Astrocyte of the spinal cord (primary cell): ENCODE results near the gene CTDSP1.

ENCODE experiments used
- DNase-seq: peaks from one replicate; pipeline ENCODE4 v3.0.0; 2011; ENCODE audit warnings: low read depth, low spot score
- H3K4me3 ChIP-seq: 2 replicates; pipeline ENCODE4 v1.5.1; 2011; ENCODE audit warnings: low read depth, mild to moderate bottlenecking, low read length, moderate library complexity
- CTCF ChIP-seq: IDR thresholded peaks from 2 replicates; pipeline ENCODE4 v1.5.1; 2012; ENCODE audit warnings: low read depth, mild to moderate bottlenecking, low read length, inconsistent platforms
- in situ Hi-C: cut with HindIII; loops from 2 replicates; pipeline ENCODE4 v1.10.0; 2017; ENCODE audit warnings: low sequenced_read_pairs

CTDSP1 gene

GRCh38 chr2:218438596-218438995, 38.9 kb downstream of the CTDSP1 start:
- no peak overlapping the region for H3K4me3 ChIP-seq
- TF ChIP-seq CTCF = no peak
- in situ Hi-C loops = no loop called here
- DNase-seq = no peak

GRCh38 chr2:218444692-218445357, 45.2 kb downstream of the CTDSP1 start:
- H3K4me3 ChIP-seq = no peak overlapping the region
- no peak for TF ChIP-seq CTCF
- in situ Hi-C loops = no loop called here
- no peak for DNase-seq

- in situ Hi-C loops = no loop called here
- H3K4me3 ChIP-seq = no peak overlapping the region
- DNase-seq = no peak
- TF ChIP-seq CTCF = no peak
Measured at GRCh38 chr2:218445602-218446001, 45.9 kb downstream of the CTDSP1 start.

GRCh38 chr2:218446547-218446946, 46.9 kb downstream of the CTDSP1 start:
- no peak for DNase-seq
- no peak overlapping the region for H3K4me3 ChIP-seq
- no peak for TF ChIP-seq CTCF
- in situ Hi-C loops = no loop called here

- TF ChIP-seq CTCF = no peak
- in situ Hi-C loops = no loop called here
- no peak for DNase-seq
Measured at GRCh38 chr2:218447072-218447471, 47.4 kb downstream of the CTDSP1 start.

GRCh38 chr2:218448934-218449333, 49.3 kb downstream of the CTDSP1 start:
- TF ChIP-seq CTCF = no peak
- in situ Hi-C loops = no loop called here
- no peak overlapping the region for H3K4me3 ChIP-seq
- DNase-seq = no peak

More at GRCh38 chr2:218447072-218447471, 47.4 kb downstream of the CTDSP1 start:
- no peak overlapping the region for H3K4me3 ChIP-seq
